GM20000 (cell line): Measurements from ENCODE around the gene AHR.

ENCODE experiments used
- DNase-seq: peaks from one replicate; pipeline ENCODE4 v3.0.0; 2012; ENCODE audit warnings: low spot score
- CTCF ChIP-seq: IDR thresholded peaks from 2 replicates; pipeline ENCODE4 v1.5.1; 2012; ENCODE audit warnings: mild to moderate bottlenecking, control low read depth; ENCODE audit errors: extremely low read depth, missing control alignments

Gene AHR

GRCh38 chr7:17312641-17313040, 14.2 kb downstream of the AHR start:
- no peak for DNase-seq
- TF ChIP-seq CTCF = no peak

DNA sequence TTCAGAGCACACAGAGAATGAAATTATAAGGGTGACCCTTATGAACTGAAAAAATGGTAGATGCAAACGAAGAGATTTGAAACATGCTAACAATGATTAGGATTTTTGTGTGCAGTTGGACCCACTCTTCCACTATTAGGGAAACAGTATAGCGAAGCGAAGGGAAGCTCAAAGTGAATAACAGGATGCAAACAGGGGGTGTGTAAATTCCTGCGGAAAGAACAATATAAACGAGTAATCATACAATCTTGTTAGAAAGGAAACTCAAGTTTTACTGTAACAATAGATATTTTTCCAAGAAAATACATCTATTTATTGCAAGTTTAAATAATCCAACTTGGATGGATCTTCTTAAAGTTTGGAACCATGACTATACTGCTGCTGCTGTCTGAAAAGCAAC, 14.7 kb downstream of the AHR start:
- no peak for TF ChIP-seq CTCF
- DNase-seq = no peak

- TF ChIP-seq CTCF = no peak
These were observed 17.5 kb downstream of the AHR start for GRCh38 chr7:17315974-17316373.

GRCh38 chr7:17318146-17318545, 19.7 kb downstream of the AHR start:
- no peak for TF ChIP-seq CTCF

More at GRCh38 chr7:17315974-17316373, 17.5 kb downstream of the AHR start:
- DNase-seq = no peak

GRCh38 chr7:17319164-17320101, 21.0 kb downstream of the AHR start:
- no peak for DNase-seq
- no peak for TF ChIP-seq CTCF

More at GRCh38 chr7:17318146-17318545, 19.7 kb downstream of the AHR start:
- DNase-seq = no peak

- DNase-seq = no peak
- no peak for TF ChIP-seq CTCF
These were observed 21.6 kb downstream of the AHR start for GRCh38 chr7:17320102-17320497.

DNA sequence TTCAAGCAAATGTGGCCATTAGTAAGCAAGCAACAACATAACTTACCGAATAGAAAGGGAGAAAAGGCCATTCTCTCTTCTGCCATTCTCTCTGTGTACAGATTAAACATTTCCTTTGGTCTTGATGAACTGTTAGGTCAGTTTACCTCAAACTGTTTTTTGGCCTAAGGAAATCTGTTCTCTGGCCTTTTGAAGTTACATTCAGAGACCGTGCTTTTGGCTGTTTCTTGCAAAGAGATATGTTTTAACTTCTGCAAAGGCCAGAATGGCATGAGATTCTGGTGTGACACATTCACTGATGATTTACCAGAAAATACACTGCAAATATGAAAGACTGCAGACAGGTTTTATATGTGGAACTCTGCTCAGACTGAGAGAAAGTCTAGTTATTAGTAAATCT, 22.2 kb downstream of the AHR start:
- DNase-seq = no peak
- no peak for TF ChIP-seq CTCF
